Neural crest cell (in vitro differentiated cells): ENCODE data around the gene PRKN. TPM values are rescaled to one million over a fixed set of nuclear protein-coding genes. Genes with fewer than 3 reads are reported as not detected.

Experiments used
- DNase-seq: peaks from one replicate; pipeline ENCODE4 v3.0.0; 2021; ENCODE audit warnings: low read depth, mixed read lengths, low spot score
- H3K27ac Mint-ChIP-seq: one replicate; pipeline ENCODE4 v1.8.0; 2021; ENCODE audit warnings: mild to moderate bottlenecking, mixed read lengths; ENCODE audit not compliant: unreplicated experiment
- H3K27me3 Mint-ChIP-seq: 2 replicates; pipeline ENCODE4 v1.8.0; 2021; ENCODE audit warnings: low read depth, mild to moderate bottlenecking, mixed read lengths
- H3K36me3 Mint-ChIP-seq: 2 replicates; pipeline ENCODE4 v1.8.0; 2021; ENCODE audit warnings: low read depth, mild to moderate bottlenecking, mixed read lengths
- H3K4me1 Mint-ChIP-seq: 2 replicates; pipeline ENCODE4 v1.8.0; 2021; ENCODE audit warnings: mixed read lengths
- H3K4me3 Mint-ChIP-seq: one replicate; pipeline ENCODE4 v1.8.0; 2021; ENCODE audit warnings: mild to moderate bottlenecking, mixed read lengths
- H3K9me3 Mint-ChIP-seq: 2 replicates; pipeline ENCODE4 v1.8.0; 2021; ENCODE audit warnings: mixed read lengths
- total RNA-seq: library from RNA; stranded (reverse); gene quantifications from 2 replicates; pipeline ENCODE4 v1.2.1, GENCODE V29; 2021
- TF ChIP-seq, protein P1 (sequence below): fragments of 200-600 bp; sonication (generic); conservative IDR thresholded peaks from 2 replicates; pipeline ENCODE4 v1.5.0; 2021; ENCODE audit warnings: antibody characterized with exemption, mild to moderate bottlenecking

PRKN gene
- total RNA-seq, 1 donor from 2014 or later = 3.2 TPM

DNA sequence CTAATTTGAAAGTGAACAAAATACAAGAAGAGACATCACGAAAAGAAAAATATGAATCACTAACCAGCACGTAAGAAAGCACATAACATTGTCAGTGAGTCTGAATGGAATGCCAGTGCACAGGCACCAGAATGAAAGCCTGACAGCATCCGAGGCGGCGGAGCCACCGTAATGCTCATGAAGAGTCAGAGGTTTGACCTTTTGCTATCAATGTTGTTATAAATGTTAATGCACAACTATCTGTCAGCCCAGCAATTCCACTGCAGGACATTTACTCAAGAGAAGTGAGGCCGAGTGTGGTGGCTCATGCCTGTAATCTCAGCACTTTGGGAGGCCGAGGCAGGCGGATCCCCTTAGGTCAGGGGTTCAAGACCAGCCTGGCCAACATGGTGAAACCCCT, 562.1 kb downstream of the PRKN start:
- Mint-ChIP-seq H3K27me3 (no peaks in the 10 kb centered on the region), H3K4me1 (no peaks in the 10 kb centered on the region), H3K36me3 (no peaks in the 10 kb centered on the region), H3K4me3 (no peak overlapping the region), H3K9me3 (no peaks in the 10 kb centered on the region), H3K27ac (no peak overlapping the region)
- TF ChIP-seq, protein P1, sequence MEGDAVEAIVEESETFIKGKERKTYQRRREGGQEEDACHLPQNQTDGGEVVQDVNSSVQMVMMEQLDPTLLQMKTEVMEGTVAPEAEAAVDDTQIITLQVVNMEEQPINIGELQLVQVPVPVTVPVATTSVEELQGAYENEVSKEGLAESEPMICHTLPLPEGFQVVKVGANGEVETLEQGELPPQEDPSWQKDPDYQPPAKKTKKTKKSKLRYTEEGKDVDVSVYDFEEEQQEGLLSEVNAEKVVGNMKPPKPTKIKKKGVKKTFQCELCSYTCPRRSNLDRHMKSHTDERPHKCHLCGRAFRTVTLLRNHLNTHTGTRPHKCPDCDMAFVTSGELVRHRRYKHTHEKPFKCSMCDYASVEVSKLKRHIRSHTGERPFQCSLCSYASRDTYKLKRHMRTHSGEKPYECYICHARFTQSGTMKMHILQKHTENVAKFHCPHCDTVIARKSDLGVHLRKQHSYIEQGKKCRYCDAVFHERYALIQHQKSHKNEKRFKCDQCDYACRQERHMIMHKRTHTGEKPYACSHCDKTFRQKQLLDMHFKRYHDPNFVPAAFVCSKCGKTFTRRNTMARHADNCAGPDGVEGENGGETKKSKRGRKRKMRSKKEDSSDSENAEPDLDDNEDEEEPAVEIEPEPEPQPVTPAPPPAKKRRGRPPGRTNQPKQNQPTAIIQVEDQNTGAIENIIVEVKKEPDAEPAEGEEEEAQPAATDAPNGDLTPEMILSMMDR = no peak
- DNase-seq = no peak

GRCh38 chr6:162157167-162157870, 570.2 kb downstream of the PRKN start:
- Mint-ChIP-seq H3K9me3 (no peaks in the 10 kb centered on the region), H3K27me3 (no peaks in the 10 kb centered on the region), H3K27ac (no peak overlapping the region), H3K4me1 (no peaks in the 10 kb centered on the region), H3K4me3 (no peak overlapping the region), H3K36me3 (no peaks in the 10 kb centered on the region)
- no peak for DNase-seq
- TF ChIP-seq, protein P1 = no peak

DNA sequence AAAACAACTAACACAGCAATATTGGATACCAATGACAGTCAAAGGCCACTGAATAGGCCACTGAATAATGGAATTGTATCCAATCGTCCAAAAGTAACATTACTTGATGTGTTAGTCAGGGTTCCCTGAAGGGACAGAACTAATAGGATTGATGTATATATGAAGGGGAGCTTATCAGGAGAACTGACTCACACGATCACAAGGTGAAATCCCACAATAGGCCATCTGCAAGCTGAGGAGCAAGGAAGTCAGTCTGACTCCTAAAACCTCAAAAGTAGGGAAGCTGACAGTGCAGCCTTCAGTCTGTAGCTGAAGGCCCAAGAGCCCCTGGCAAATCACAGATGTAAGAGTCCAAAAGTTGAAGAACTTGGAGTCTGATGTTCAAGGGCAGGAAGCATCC, 571.4 kb downstream of the PRKN start:
- Mint-ChIP-seq H3K27ac (no peak overlapping the region), H3K27me3 (no peaks in the 10 kb centered on the region), H3K4me1 (no peaks in the 10 kb centered on the region), H3K36me3 (no peaks in the 10 kb centered on the region), H3K4me3 (no peak overlapping the region), H3K9me3 (no peaks in the 10 kb centered on the region)
- TF ChIP-seq, protein P1 = no peak
- no peak for DNase-seq

GRCh38 chr6:162154930-162155329, 572.6 kb downstream of the PRKN start:
- no peak overlapping the region for H3K4me3 Mint-ChIP-seq
- TF ChIP-seq, protein P1 = no peak
- no peak overlapping the region for H3K27ac Mint-ChIP-seq
- no peaks in the 10 kb centered on the region for H3K27me3 Mint-ChIP-seq
- no peaks in the 10 kb centered on the region for H3K9me3 Mint-ChIP-seq
- no peak for DNase-seq
- no peaks in the 10 kb centered on the region for H3K36me3 Mint-ChIP-seq
- no peaks in the 10 kb centered on the region for H3K4me1 Mint-ChIP-seq

GRCh38 chr6:162154001-162154400, 573.6 kb downstream of the PRKN start:
- TF ChIP-seq, protein P1 = no peak
- no peaks in the 10 kb centered on the region for H3K4me1 Mint-ChIP-seq
- no peak overlapping the region for H3K4me3 Mint-ChIP-seq
- no peaks in the 10 kb centered on the region for H3K36me3 Mint-ChIP-seq
- H3K9me3 Mint-ChIP-seq = no peaks in the 10 kb centered on the region
- H3K27me3 Mint-ChIP-seq = no peaks in the 10 kb centered on the region
- no peak overlapping the region for H3K27ac Mint-ChIP-seq
- DNase-seq = no peak
